Loucy (cell line): ENCODE measurements around the gene COQ10B.
"Not testable (repeated sequence)": the region's sequence is repeated elsewhere in the genome, so short reads cannot be mapped to it uniquely, and the experiment has no call there.

Experiments used
- H2AFZ ChIP-seq: fragments of 200-600 bp; sonication (generic); 2 replicates; pipeline ENCODE4 v1.6.0; 2016; ENCODE audit warnings: antibody characterized with exemption, mild to moderate bottlenecking, low read length, moderate library complexity
- H3F3A ChIP-seq: fragments of 200-600 bp; 2 replicates; pipeline ENCODE4 v1.6.0; 2016; ENCODE audit warnings: antibody characterized with exemption, low read depth, mild to moderate bottlenecking
- H3K27me3 ChIP-seq: fragments of 200-600 bp; sonication (generic); 2 replicates; pipeline ENCODE4 v1.6.1; 2014; ENCODE audit warnings: low read length, mild to moderate bottlenecking; ENCODE audit not compliant: insufficient read depth, poor library complexity, severe bottlenecking
- H3K36me3 ChIP-seq: fragments of 200-600 bp; sonication (generic); 2 replicates; pipeline ENCODE4 v1.6.1; 2016; ENCODE audit warnings: low read length; ENCODE audit not compliant: insufficient read depth
- H3K4me1 ChIP-seq: fragments of 200-600 bp; sonication (generic); 2 replicates; pipeline ENCODE4 v1.5.1; 2014; ENCODE audit warnings: low read length, mild to moderate bottlenecking; ENCODE audit not compliant: insufficient read depth, poor library complexity, severe bottlenecking
- H3K4me2 ChIP-seq: fragments of 200-600 bp; sonication (generic); 2 replicates; pipeline ENCODE4 v1.6.0; 2014; ENCODE audit warnings: antibody characterized with exemption, low read length, low read depth, mild to moderate bottlenecking; ENCODE audit not compliant: poor library complexity, severe bottlenecking
- H3K4me3 ChIP-seq: fragments of 200-600 bp; sonication (generic); 2 replicates; pipeline ENCODE4 v1.5.1; 2014; ENCODE audit warnings: low read length, mild to moderate bottlenecking, mixed read lengths; ENCODE audit not compliant: poor library complexity, severe bottlenecking
- H3K79me2 ChIP-seq: fragments of 200-600 bp; sonication (generic); 2 replicates; pipeline ENCODE4 v1.6.1; 2014; ENCODE audit warnings: low read length; ENCODE audit not compliant: insufficient read depth
- H3K9ac ChIP-seq: fragments of 200-600 bp; sonication (generic); 2 replicates; pipeline ENCODE4 v1.6.0; 2014; ENCODE audit warnings: mild to moderate bottlenecking, low read depth, low read length, moderate library complexity; ENCODE audit not compliant: poor library complexity, severe bottlenecking
- H3K9me2 ChIP-seq: fragments of 200-600 bp; sonication (generic); replicated peaks from 2 replicates; pipeline ENCODE4 v1.6.1; 2016; ENCODE audit warnings: low read depth, low read length, mixed read lengths
- H3K9me3 ChIP-seq: fragments of 200-600 bp; sonication (generic); 2 replicates; pipeline ENCODE4 v1.6.1; 2014; ENCODE audit warnings: mild to moderate bottlenecking, antibody characterized with exemption, low read length, low read depth; ENCODE audit not compliant: insufficient read depth
- H4K20me1 ChIP-seq: fragments of 200-600 bp; sonication (generic); 2 replicates; pipeline ENCODE4 v1.6.0; 2014; ENCODE audit warnings: antibody characterized with exemption, low read length, mild to moderate bottlenecking; ENCODE audit not compliant: insufficient read depth, poor library complexity, severe bottlenecking
- EZH2phosphoT487 ChIP-seq: fragments of 200-600 bp; IDR thresholded peaks from 2 replicates; pipeline ENCODE4 v1.6.1; 2018; ENCODE audit warnings: antibody characterized with exemption, mild to moderate bottlenecking, moderate library complexity, borderline replicate concordance
- TF ChIP-seq, protein P1 (sequence below): fragments of 200-600 bp; sonication (generic); conservative IDR thresholded peaks from 2 replicates; pipeline ENCODE4 v1.5.1; 2014; ENCODE audit warnings: mild to moderate bottlenecking, antibody characterized with exemption, low read length

Gene COQ10B

DNA sequence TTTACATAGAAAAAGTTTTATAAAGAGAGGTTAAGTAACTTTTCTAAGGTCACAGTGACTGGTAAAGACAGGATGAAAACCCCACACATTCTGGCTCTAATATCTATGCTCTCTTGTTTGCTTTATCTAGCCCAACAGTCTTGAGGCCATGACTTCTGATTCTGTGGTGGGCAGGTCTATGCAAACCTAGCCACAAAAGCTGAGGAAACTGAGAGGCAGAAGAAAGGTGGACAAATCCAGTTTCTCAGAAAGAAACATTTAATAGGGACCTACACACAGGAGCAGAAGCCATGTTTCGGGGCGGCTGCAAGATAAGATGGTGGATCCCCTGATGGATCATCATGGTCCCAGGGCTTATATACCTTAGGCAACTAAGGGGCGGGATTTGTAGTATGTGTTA is 24.4 kb downstream of the COQ10B start:
- Histone ChIP-seq H3F3A (no peaks in the 10 kb centered on the region), H3K9me3 (no peaks in the 10 kb centered on the region)
- TF ChIP-seq, protein P1, sequence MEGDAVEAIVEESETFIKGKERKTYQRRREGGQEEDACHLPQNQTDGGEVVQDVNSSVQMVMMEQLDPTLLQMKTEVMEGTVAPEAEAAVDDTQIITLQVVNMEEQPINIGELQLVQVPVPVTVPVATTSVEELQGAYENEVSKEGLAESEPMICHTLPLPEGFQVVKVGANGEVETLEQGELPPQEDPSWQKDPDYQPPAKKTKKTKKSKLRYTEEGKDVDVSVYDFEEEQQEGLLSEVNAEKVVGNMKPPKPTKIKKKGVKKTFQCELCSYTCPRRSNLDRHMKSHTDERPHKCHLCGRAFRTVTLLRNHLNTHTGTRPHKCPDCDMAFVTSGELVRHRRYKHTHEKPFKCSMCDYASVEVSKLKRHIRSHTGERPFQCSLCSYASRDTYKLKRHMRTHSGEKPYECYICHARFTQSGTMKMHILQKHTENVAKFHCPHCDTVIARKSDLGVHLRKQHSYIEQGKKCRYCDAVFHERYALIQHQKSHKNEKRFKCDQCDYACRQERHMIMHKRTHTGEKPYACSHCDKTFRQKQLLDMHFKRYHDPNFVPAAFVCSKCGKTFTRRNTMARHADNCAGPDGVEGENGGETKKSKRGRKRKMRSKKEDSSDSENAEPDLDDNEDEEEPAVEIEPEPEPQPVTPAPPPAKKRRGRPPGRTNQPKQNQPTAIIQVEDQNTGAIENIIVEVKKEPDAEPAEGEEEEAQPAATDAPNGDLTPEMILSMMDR, result no peak
- TF ChIP-seq EZH2phosphoT487, result no peak

GRCh38 chr2:197480165-197481036 is 27.0 kb downstream of the COQ10B start:
- Histone ChIP-seq H3K4me3 (no peak overlapping the region), H3K9me2 (no peaks in the 10 kb centered on the region), H3K79me2 (no peaks in the 10 kb centered on the region), H2AFZ (no peak overlapping the region), H3F3A (peaks cover 3% of the 10 kb centered on the region; the same call in 1 of the 2 replicates), H3K4me1 (no peaks in the 10 kb centered on the region), H3K9ac (no peak overlapping the region), H3K4me2 (no peak overlapping the region), H3K27me3 (no peaks in the 10 kb centered on the region), H3K36me3 (peaks cover 24% of the 10 kb centered on the region; the same call in 1 of the 2 replicates), H4K20me1 (no peaks in the 10 kb centered on the region), H3K9me3 (no peaks in the 10 kb centered on the region; the same call in 1 of the 2 replicates)
- TF ChIP-seq, protein P1, result no peak
- no peak for TF ChIP-seq EZH2phosphoT487

More for the DNA sequence above, 24.4 kb downstream of the COQ10B start:
- Histone ChIP-seq H3K9me2 (no peaks in the 10 kb centered on the region), H3K79me2 (no peaks in the 10 kb centered on the region), H3K36me3 (peaks cover 45% of the 10 kb centered on the region; the same call in 1 of the 2 replicates), H2AFZ (no peak overlapping the region), H4K20me1 (no peaks in the 10 kb centered on the region), H3K9ac (no peak overlapping the region), H3K4me2 (no peak overlapping the region), H3K4me1 (no peaks in the 10 kb centered on the region), H3K27me3 (no peaks in the 10 kb centered on the region), H3K4me3 (no peak overlapping the region)

- not testable (repeated sequence) for H3K9me3 ChIP-seq, H3K9me2 ChIP-seq, H3K4me3 ChIP-seq, H3K9ac ChIP-seq, H3K79me2 ChIP-seq, H3K4me1 ChIP-seq, H2AFZ ChIP-seq, H3K27me3 ChIP-seq, H4K20me1 ChIP-seq, H3K4me2 ChIP-seq, H3F3A ChIP-seq
- peaks cover 35% of the 10 kb centered on the region for H3K36me3 ChIP-seq
Observed at GRCh38 chr2:197484248-197484647, 30.9 kb downstream of the COQ10B start.
